K562 (cell line): ENCODE results near the gene TBX10. TPM values are rescaled to one million over a fixed set of nuclear protein-coding genes. Genes with fewer than 3 reads are reported as not detected.

Source experiments
- BCLAF1 ChIP-seq, 2 experiments: fragments of 450-650 bp in 1 of 2; IDR thresholded peaks; 2 replicates each; pipeline ENCODE4 v1.6.1; 2011 to 2017; ENCODE audit warnings: low read depth in 2 of 2, antibody characterized with exemption in 1 of 2, borderline replicate concordance in 1 of 2, low read length in 1 of 2, mild to moderate bottlenecking in 1 of 2, mixed read lengths in 1 of 2; ENCODE audit not compliant: control insufficient read depth in 1 of 2
- HNRNPH1 ChIP-seq: fragments of 200-400 bp; formaldehyde crosslinking; optimal IDR thresholded peaks from 2 replicates; pipeline ENCODE3; 2017; ENCODE audit warnings: low read depth, mild to moderate bottlenecking, low read length, moderate library complexity
- ZNF431 ChIP-seq: sonication (generic); formaldehyde crosslinking; IDR thresholded peaks from 2 replicates; pipeline ENCODE4 v1.8.0; 2022; ENCODE audit warnings: mild to moderate bottlenecking, missing genetic modification reagents
- ZNF518B ChIP-seq: fragments of 250-450 bp; sonication (Bioruptor Pico); IDR thresholded peaks from 2 replicates; pipeline ENCODE4 v1.5.0; 2021; ENCODE audit warnings: mild to moderate bottlenecking, moderate library complexity
- polyA plus RNA-seq, 8 experiments: library from polyadenylated mRNA; depleted of rRNA in 4 of 8; stranded (reverse) in 5 of 8; unstranded in 3 of 8; fragments of >200 nt; fragmentation: Nextera tagmentation in 2 of 8; fragmentation: Illumina TruSeq in 1 of 8; extraction: Ambion mirVana in 2 of 8; extraction: Trizol in 1 of 8; gene quantifications; 2 replicates each; pipeline versions ENCODE4 v1.2.1 to v1.2.3, GENCODE V29; 2011 to 2014; ENCODE audit warnings: inconsistent platforms in 1 of 8, missing spikeins in 1 of 8
- total RNA-seq, 7 experiments: library from RNA; depleted of rRNA in 6 of 7; stranded (reverse); fragments of >200 nt in 6 of 7; fragmentation: Illumina TruSeq in 2 of 7; extraction: Trizol in 2 of 7; gene quantifications; 2 replicates each; pipeline versions ENCODE4 v1.2.1 to v1.2.3, GENCODE V29; 2011 to 2021; ENCODE audit warnings: low replicate concordance in 1 of 7

The TBX10 gene
- total and polyA plus RNA-seq, 9 of the 15 experiments (the other 6 are each of a cell fraction or from before 2014, with no cell fraction given) = not detected

- TF ChIP-seq BCLAF1 (IDR thresholded peaks at IDR 0.05; ENCODE audit: borderline replicate concordance in 1 of 2, control insufficient read depth in 1 of 2, low read depth in 2 of 2, low read length in 1 of 2) (no peak), ZNF518B (no peak), HNRNPH1 (no peak), ZNF431 (CRISPR knock-in tag) (0 out of 2 replicates have a peak, but pooled peaks have one; percentile 7)
Measured at GRCh38 chr11:67630943-67631331, 8.6 kb downstream of the TBX10 start (continued).
